Duodenal mucosa (tissue), 2 donors: Measurements from ENCODE around the gene PKNOX2.

Source experiments
- H3K27ac ChIP-seq: one replicate; pipeline ENCODE4 v1.7.0; 2013; ENCODE audit warnings: low read depth, low read length
- H3K27me3 ChIP-seq, 2 donors: one replicate each; pipeline ENCODE4 v1.7.0; 2013; ENCODE audit warnings: low read length in 2 of 2, control low read depth in 1 of 2; ENCODE audit not compliant: insufficient read depth in 2 of 2, control insufficient read depth in 1 of 2
- H3K36me3 ChIP-seq, 2 donors: one replicate each; pipeline ENCODE4 v1.7.0; 2013; ENCODE audit warnings: low read length in 2 of 2, control low read depth in 1 of 2; ENCODE audit not compliant: insufficient read depth in 2 of 2, control insufficient read depth in 1 of 2
- H3K4me1 ChIP-seq, 2 donors: one replicate each; pipeline ENCODE4 v1.7.0; 2013; ENCODE audit warnings: low read length in 2 of 2, control low read depth in 1 of 2; ENCODE audit not compliant: insufficient read depth in 2 of 2, control insufficient read depth in 1 of 2
- H3K4me3 ChIP-seq, 2 donors: one replicate each; pipeline ENCODE4 v1.7.0; 2013; ENCODE audit warnings: low read length in 2 of 2, low read depth in 1 of 2
- H3K9ac ChIP-seq, 2 donors: one replicate each; pipeline ENCODE4 v1.7.0; 2013; ENCODE audit warnings: low read length in 2 of 2, low read depth in 1 of 2
- H3K9me3 ChIP-seq, 2 donors: one replicate each; pipeline ENCODE4 v1.7.0; 2013; ENCODE audit warnings: low read length in 2 of 2, control low read depth in 1 of 2; ENCODE audit not compliant: control insufficient read depth in 1 of 2

Gene PKNOX2

GRCh38 chr11:125394296-125394695 lies 229.7 kb downstream of the PKNOX2 start:
- Histone ChIP-seq H3K4me3 (no peak overlapping the region), H3K36me3 (no peaks in the 10 kb centered on the region), H3K9me3 (no peaks in the 10 kb centered on the region), H3K9ac (no peak overlapping the region), H3K27ac (no peak overlapping the region), H3K4me1 (no peaks in the 10 kb centered on the region), H3K27me3 (no peaks in the 10 kb centered on the region)

GRCh38 chr11:125397421-125397820 lies 232.9 kb downstream of the PKNOX2 start:
- Histone ChIP-seq H3K36me3 (no peaks in the 10 kb centered on the region), H3K9me3 (no peaks in the 10 kb centered on the region), H3K27me3 (no peaks in the 10 kb centered on the region), H3K27ac (no peak overlapping the region), H3K9ac (no peak overlapping the region), H3K4me3 (no peak overlapping the region), H3K4me1 (no peaks in the 10 kb centered on the region)

GRCh38 chr11:125398475-125398874 lies 233.9 kb downstream of the PKNOX2 start:
- H3K4me3 ChIP-seq = no peak overlapping the region
- no peaks in the 10 kb centered on the region for H3K9me3 ChIP-seq
- H3K27me3 ChIP-seq = no peaks in the 10 kb centered on the region
- H3K9ac ChIP-seq = no peak overlapping the region
- no peak overlapping the region for H3K27ac ChIP-seq
- no peaks in the 10 kb centered on the region for H3K36me3 ChIP-seq
- H3K4me1 ChIP-seq = no peaks in the 10 kb centered on the region

GRCh38 chr11:125398994-125399640 lies 234.6 kb downstream of the PKNOX2 start:
- no peak overlapping the region for H3K9ac ChIP-seq
- no peaks in the 10 kb centered on the region for H3K9me3 ChIP-seq
- no peaks in the 10 kb centered on the region for H3K4me1 ChIP-seq
- no peaks in the 10 kb centered on the region for H3K36me3 ChIP-seq
- H3K4me3 ChIP-seq = no peak overlapping the region
- H3K27ac ChIP-seq = no peak overlapping the region
- H3K27me3 ChIP-seq = peaks cover 0 to 2% of the 10 kb centered on the region in 2 donors

GRCh38 chr11:125399945-125400344 lies 235.4 kb downstream of the PKNOX2 start:
- Histone ChIP-seq H3K27ac (no peak overlapping the region), H3K36me3 (no peaks in the 10 kb centered on the region), H3K4me1 (peaks cover 0 to under 1% of the 10 kb centered on the region in 2 donors), H3K9me3 (no peaks in the 10 kb centered on the region), H3K27me3 (peaks cover 0 to 8% of the 10 kb centered on the region in 2 donors), H3K9ac (no peak overlapping the region), H3K4me3 (no peak overlapping the region)

- H3K4me1 ChIP-seq = peaks cover 0 to 2% of the 10 kb centered on the region in 2 donors
- no peak overlapping the region for H3K27ac ChIP-seq
- H3K4me3 ChIP-seq = no peak overlapping the region
- H3K36me3 ChIP-seq = no peaks in the 10 kb centered on the region
- H3K9me3 ChIP-seq = no peaks in the 10 kb centered on the region
- peaks cover 8% of the 10 kb centered on the region in 2 donors for H3K27me3 ChIP-seq
- no peak overlapping the region for H3K9ac ChIP-seq
Observed at GRCh38 chr11:125401235-125401634, 236.7 kb downstream of the PKNOX2 start.

GRCh38 chr11:125401746-125402145 lies 237.2 kb downstream of the PKNOX2 start:
- Histone ChIP-seq H3K4me1 (peaks cover 0 to 2% of the 10 kb centered on the region in 2 donors), H3K36me3 (no peaks in the 10 kb centered on the region), H3K4me3 (no peak overlapping the region), H3K9ac (no peak overlapping the region), H3K9me3 (no peaks in the 10 kb centered on the region), H3K27me3 (peaks cover 8 to 11% of the 10 kb centered on the region in 2 donors), H3K27ac (no peak overlapping the region)

GRCh38 chr11:125402435-125402834 lies 237.9 kb downstream of the PKNOX2 start:
- H3K27ac ChIP-seq = no peak overlapping the region

GRCh38 chr11:125404157-125404810 lies 239.7 kb downstream of the PKNOX2 start:
- Histone ChIP-seq H3K9me3 (no peaks in the 10 kb centered on the region), H3K9ac (no peak overlapping the region), H3K27ac (no peak overlapping the region), H3K4me3 (no peak overlapping the region), H3K27me3 (peaks cover 8 to 11% of the 10 kb centered on the region in 2 donors), H3K36me3 (no peaks in the 10 kb centered on the region), H3K4me1 (peaks cover 0 to 2% of the 10 kb centered on the region in 2 donors)

More at GRCh38 chr11:125402435-125402834, 237.9 kb downstream of the PKNOX2 start:
- H3K27me3 ChIP-seq = peaks cover 8 to 11% of the 10 kb centered on the region in 2 donors
- H3K9me3 ChIP-seq = no peaks in the 10 kb centered on the region
- no peak overlapping the region for H3K9ac ChIP-seq
- no peak overlapping the region for H3K4me3 ChIP-seq
- H3K36me3 ChIP-seq = no peaks in the 10 kb centered on the region
- H3K4me1 ChIP-seq = peaks cover 0 to 2% of the 10 kb centered on the region in 2 donors
